Measurements from ENCODE around the gene SOX30.
A peak's percentile ranks its signal among the peaks of the same experiment; 100 is the strongest.

Gene SOX30

DNA sequence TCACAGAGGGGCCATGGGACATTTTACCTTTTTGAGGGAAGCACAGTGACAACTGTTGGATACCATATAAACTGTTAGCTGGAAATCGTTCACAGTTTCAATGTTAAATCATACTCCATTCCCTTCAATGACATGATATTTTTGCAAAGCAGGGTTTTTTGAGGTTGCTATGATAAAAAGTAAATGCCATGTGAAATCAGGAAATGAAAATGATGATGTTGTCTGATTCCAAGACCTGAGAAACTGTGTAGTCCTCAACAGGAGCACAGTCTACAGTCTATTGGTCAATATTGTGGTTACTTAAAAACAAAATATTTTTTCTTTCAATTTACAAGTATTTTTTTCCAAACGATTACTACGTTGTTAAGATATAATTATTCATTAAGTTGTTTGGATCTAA, 52.7 kb downstream of the SOX30 start:
- Histone ChIP-seq H3K4me3 (ENCODE audit: low read length) (no peak overlapping the region), H3K79me2 (ENCODE audit: low read length) (no peaks in the 10 kb centered on the region), H3K9ac (ENCODE audit: low read length) (peak overlapping the region; percentile 66), H3K36me3 (replicated peaks; ENCODE audit: low read depth, low read length) (no peaks in the 10 kb centered on the region), H3K4me2 (ENCODE audit: low read length) (peak overlapping the region; percentile 79), H3K27ac (ENCODE audit: low read length) (peak overlapping the region; percentile 99), H2AFZ (ENCODE audit: low read depth, low read length) (no peak overlapping the region; the same call in 1 of the 2 replicates), H4K20me1 (ENCODE audit: insufficient read depth, low read length) (no peaks in the 10 kb centered on the region), H3K4me1 (ENCODE audit: low read length) (peaks cover 98% of the 10 kb centered on the region), H3K9me3 (ENCODE audit: insufficient read depth, low read length) (no peaks in the 10 kb centered on the region), H3K27me3 (ENCODE audit: low read depth, low read length) (no peaks in the 10 kb centered on the region)
- TF ChIP-seq CTCF (IDR thresholded peaks at IDR 0.05; ENCODE audit: low read depth, low read length) (no peak), EZH2phosphoT487 (IDR thresholded peaks at IDR 0.05; ENCODE audit: low read depth) (no peak)

- Histone ChIP-seq H3K4me1 (ENCODE audit: low read length) (peaks cover 98% of the 10 kb centered on the region), H3K4me2 (ENCODE audit: low read length) (peak overlapping the region; percentile 79)
Measured at GRCh38 chr5:157598350-157598936, 53.8 kb downstream of the SOX30 start.

GRCh38 chr5:157597277-157597676, 55.0 kb downstream of the SOX30 start:
- Histone ChIP-seq H3K79me2 (ENCODE audit: low read length) (no peaks in the 10 kb centered on the region), H3K4me3 (ENCODE audit: low read length) (peak overlapping the region; percentile 19), H3K9me3 (ENCODE audit: insufficient read depth, low read length) (no peaks in the 10 kb centered on the region), H3K27ac (ENCODE audit: low read length) (peak overlapping the region; percentile 99), H3K9ac (ENCODE audit: low read length) (peak overlapping the region; percentile 66), H3K36me3 (replicated peaks; ENCODE audit: low read depth, low read length) (no peaks in the 10 kb centered on the region), H2AFZ (ENCODE audit: low read depth, low read length) (no peak overlapping the region), H4K20me1 (ENCODE audit: insufficient read depth, low read length) (no peaks in the 10 kb centered on the region), H3K4me1 (ENCODE audit: low read length) (peaks cover 99% of the 10 kb centered on the region), H3K27me3 (ENCODE audit: low read depth, low read length) (no peaks in the 10 kb centered on the region), H3K4me2 (ENCODE audit: low read length) (peak overlapping the region; percentile 79)
- TF ChIP-seq CTCF (IDR thresholded peaks at IDR 0.05; ENCODE audit: low read depth, low read length) (no peak), EZH2phosphoT487 (IDR thresholded peaks at IDR 0.05; ENCODE audit: low read depth) (no peak)

More at GRCh38 chr5:157598350-157598936, 53.8 kb downstream of the SOX30 start:
- no peaks in the 10 kb centered on the region for H4K20me1 ChIP-seq (ENCODE audit: insufficient read depth, low read length)
- no peak for TF ChIP-seq EZH2phosphoT487 (IDR thresholded peaks at IDR 0.05; ENCODE audit: low read depth)
- no peak for TF ChIP-seq CTCF (IDR thresholded peaks at IDR 0.05; ENCODE audit: low read depth, low read length)
- H3K36me3 ChIP-seq (replicated peaks; ENCODE audit: low read depth, low read length): no peaks in the 10 kb centered on the region
- H3K27ac ChIP-seq (ENCODE audit: low read length): peak overlapping the region; percentile 99
- no peaks in the 10 kb centered on the region for H3K27me3 ChIP-seq (ENCODE audit: low read depth, low read length)
- H2AFZ ChIP-seq (ENCODE audit: low read depth, low read length): no peak overlapping the region
- no peaks in the 10 kb centered on the region for H3K79me2 ChIP-seq (ENCODE audit: low read length)
- peak overlapping the region; percentile 66; the same call in 1 of the 2 replicates for H3K9ac ChIP-seq (ENCODE audit: low read length)
- H3K4me3 ChIP-seq (ENCODE audit: low read length): no peak overlapping the region
- no peaks in the 10 kb centered on the region for H3K9me3 ChIP-seq (ENCODE audit: insufficient read depth, low read length)

DNA sequence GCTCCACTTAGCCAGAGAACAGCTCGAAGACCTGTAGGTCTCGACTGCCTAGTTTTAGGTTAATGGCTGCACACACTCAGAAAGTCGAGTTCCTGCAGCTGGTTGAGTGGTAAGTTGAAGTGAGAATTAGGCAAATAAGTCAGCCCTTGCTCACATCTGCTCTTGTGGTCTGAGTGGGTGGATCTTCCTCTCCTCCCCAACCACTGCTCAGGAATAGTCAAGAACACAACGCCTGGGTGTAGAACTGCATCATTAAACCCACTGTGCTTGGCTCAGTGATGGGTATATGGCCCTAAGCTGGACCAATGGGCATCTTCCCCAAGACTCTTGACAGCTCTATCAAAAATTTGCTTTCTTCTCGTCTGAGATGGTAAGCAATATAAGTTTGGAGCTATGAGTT, 55.8 kb downstream of the SOX30 start:
- Histone ChIP-seq H3K27ac (ENCODE audit: low read length) (peak overlapping the region; percentile 99), H3K4me1 (ENCODE audit: low read length) (peaks cover 98% of the 10 kb centered on the region), H3K27me3 (ENCODE audit: low read depth, low read length) (no peaks in the 10 kb centered on the region), H4K20me1 (ENCODE audit: insufficient read depth, low read length) (no peaks in the 10 kb centered on the region), H3K9ac (ENCODE audit: low read length) (peak overlapping the region; percentile 66), H3K4me2 (ENCODE audit: low read length) (peak overlapping the region; percentile 79), H3K4me3 (ENCODE audit: low read length) (peak overlapping the region; percentile 25), H3K36me3 (replicated peaks; ENCODE audit: low read depth, low read length) (no peaks in the 10 kb centered on the region), H2AFZ (ENCODE audit: low read depth, low read length) (no peak overlapping the region), H3K79me2 (ENCODE audit: low read length) (no peaks in the 10 kb centered on the region), H3K9me3 (ENCODE audit: insufficient read depth, low read length) (no peaks in the 10 kb centered on the region)
- TF ChIP-seq CTCF (IDR thresholded peaks at IDR 0.05; ENCODE audit: low read depth, low read length): no peak
- TF ChIP-seq EZH2phosphoT487 (IDR thresholded peaks at IDR 0.05; ENCODE audit: low read depth): no peak

All from OCI-LY3 (cell line).